WTC11 (cell line): ENCODE data around the gene HIP1. TPM values are rescaled to one million over a fixed set of nuclear protein-coding genes. Genes with fewer than 3 reads are reported as not detected.
"Not testable (repeated sequence)": the region's sequence is repeated elsewhere in the genome, so short reads cannot be mapped to it uniquely, and the experiment has no call there.

ENCODE experiments used
- ATAC-seq: fragments of 200-7000 bp; cut with Tn5 transposase; 2 replicates; pipeline ENCODE4 v1.10.0; 2021; ENCODE audit warnings: mild to moderate bottlenecking, moderate library complexity
- CTCF ChIA-PET: fragments of 300-600 bp; sonication (Branson Sonifier 250); formaldehyde crosslinking; loops from one replicate; lab custom pipeline; 2021; ENCODE audit warnings: antibody characterized with exemption; lab: Charles Lee
- POLR2A ChIA-PET: fragments of 350-600 bp; sonication (Branson Sonifier 250); formaldehyde crosslinking; loops from one replicate; lab custom pipeline; 2021; ENCODE audit warnings: antibody characterized with exemption; lab: Charles Lee
- DNase-seq: peaks from one replicate; pipeline ENCODE4 v3.0.0; 2021; ENCODE audit warnings: low spot score
- H3K27ac Mint-ChIP-seq: 2 replicates; pipeline ENCODE4 v1.8.0; 2021; ENCODE audit warnings: mixed read lengths
- H3K27me3 Mint-ChIP-seq: 2 replicates; pipeline ENCODE4 v1.8.0; 2021; ENCODE audit warnings: low read depth, mild to moderate bottlenecking, moderate library complexity, mixed read lengths
- H3K36me3 Mint-ChIP-seq: 2 replicates; pipeline ENCODE4 v1.8.0; 2021; ENCODE audit warnings: mixed read lengths
- H3K4me1 Mint-ChIP-seq: 2 replicates; pipeline ENCODE4 v1.8.0; 2022; ENCODE audit warnings: mixed read lengths
- H3K4me3 Mint-ChIP-seq: 2 replicates; pipeline ENCODE4 v1.8.0; 2021; ENCODE audit warnings: mild to moderate bottlenecking, moderate library complexity, mixed read lengths
- H3K9me3 Mint-ChIP-seq: 2 replicates; pipeline ENCODE4 v1.8.0; 2021; ENCODE audit warnings: mixed read lengths
- ATF3 ChIP-seq: sonication (generic); formaldehyde crosslinking; conservative IDR thresholded peaks from 2 replicates; pipeline ENCODE4 v1.8.1; 2022; ENCODE audit warnings: mild to moderate bottlenecking, missing genetic modification reagents
- CREB1 ChIP-seq: sonication (generic); formaldehyde crosslinking; IDR thresholded peaks from 2 replicates; pipeline ENCODE4 v1.8.0; 2023; ENCODE audit warnings: mild to moderate bottlenecking, missing genetic modification reagents
- E2F1 ChIP-seq: sonication (generic); formaldehyde crosslinking; IDR thresholded peaks from 2 replicates; pipeline ENCODE4 v1.8.0; 2022; ENCODE audit warnings: mild to moderate bottlenecking, missing genetic modification reagents
- E2F4 ChIP-seq: sonication (generic); formaldehyde crosslinking; IDR thresholded peaks from 2 replicates; pipeline ENCODE4 v1.8.1; 2022; ENCODE audit warnings: low read depth, mild to moderate bottlenecking, moderate library complexity, missing genetic modification reagents, borderline replicate concordance
- FOXP4 ChIP-seq: sonication (generic); formaldehyde crosslinking; IDR thresholded peaks from 2 replicates; pipeline ENCODE4 v1.8.0; 2022; ENCODE audit warnings: mild to moderate bottlenecking, missing genetic modification reagents
- GTF2I ChIP-seq: fragments of 250-450 bp; sonication (Bioruptor Pico); conservative IDR thresholded peaks from 2 replicates; pipeline ENCODE4 v1.4.0; 2021; ENCODE audit warnings: mild to moderate bottlenecking
- HMGXB4 ChIP-seq: sonication (generic); formaldehyde crosslinking; IDR thresholded peaks from 2 replicates; pipeline ENCODE4 v1.8.1; 2023; ENCODE audit warnings: mild to moderate bottlenecking, moderate library complexity, missing genetic modification reagents
- NFATC4 ChIP-seq: fragments of 250-450 bp; sonication (Bioruptor Pico); IDR thresholded peaks from 2 replicates; pipeline ENCODE4 v1.9.0; 2021; ENCODE audit warnings: mild to moderate bottlenecking
- NFYB ChIP-seq: sonication (generic); formaldehyde crosslinking; conservative IDR thresholded peaks from 2 replicates; pipeline ENCODE4 v1.8.0; 2022; ENCODE audit warnings: low read depth, missing genetic modification reagents
- NR1H2 ChIP-seq: sonication (generic); formaldehyde crosslinking; IDR thresholded peaks from 2 replicates; pipeline ENCODE4 v1.9.0; 2021; ENCODE audit warnings: mild to moderate bottlenecking, moderate library complexity, missing genetic modification reagents
- NR2C2 ChIP-seq: sonication (generic); formaldehyde crosslinking; IDR thresholded peaks from 2 replicates; pipeline ENCODE4 v1.8.0; 2022; ENCODE audit warnings: mild to moderate bottlenecking, missing genetic modification reagents
- PRDM15 ChIP-seq: sonication (generic); formaldehyde crosslinking; IDR thresholded peaks from 2 replicates; pipeline ENCODE4 v1.8.0; 2022; ENCODE audit warnings: missing genetic modification reagents
- RELA ChIP-seq: sonication (generic); formaldehyde crosslinking; IDR thresholded peaks from 2 replicates; pipeline ENCODE4 v1.8.1; 2022; ENCODE audit warnings: missing genetic modification reagents, mild to moderate bottlenecking, borderline replicate concordance
- SMAD3 ChIP-seq: sonication (generic); formaldehyde crosslinking; IDR thresholded peaks from 2 replicates; pipeline ENCODE4 v1.8.0; 2022; ENCODE audit warnings: missing genetic modification reagents, mild to moderate bottlenecking, borderline replicate concordance
- SP1 ChIP-seq: sonication (generic); formaldehyde crosslinking; conservative IDR thresholded peaks from 2 replicates; pipeline ENCODE4 v1.8.1; 2022; ENCODE audit warnings: missing genetic modification reagents
- TP53 ChIP-seq: sonication (generic); formaldehyde crosslinking; IDR thresholded peaks from 2 replicates; pipeline ENCODE4 v1.8.1; 2023; ENCODE audit warnings: mild to moderate bottlenecking, missing genetic modification reagents
- ZBTB43 ChIP-seq: sonication (generic); formaldehyde crosslinking; IDR thresholded peaks from 2 replicates; pipeline ENCODE4 v1.8.1; 2023; ENCODE audit warnings: mild to moderate bottlenecking, missing genetic modification reagents
- total RNA-seq: library from RNA; stranded (reverse); gene quantifications from 3 replicates; pipeline ENCODE4 v1.2.3, GENCODE V29; 2021

The HIP1 gene
- total RNA-seq, 1 experiment from 2014 or later, result 75.8 TPM

GRCh38 chr7:75686551-75686950 is 52.2 kb downstream of the HIP1 start:
- CTCF ChIA-PET, result no interaction called here
- no peak for ATAC-seq
- Mint-ChIP-seq H3K27me3 (no peaks in the 10 kb centered on the region), H3K36me3 (no peaks in the 10 kb centered on the region), H3K4me1 (peaks cover 6% of the 10 kb centered on the region; the same call in 1 of the 2 replicates), H3K4me3 (no peak overlapping the region), H3K27ac (no peak overlapping the region), H3K9me3 (no peaks in the 10 kb centered on the region)
- POLR2A ChIA-PET, result no interaction called here
- TF ChIP-seq NR1H2 (CRISPR knock-in tag) (no peak), NR2C2 (no peak), SMAD3 (CRISPR knock-in tag) (no peak), ATF3 (no peak), ZBTB43 (CRISPR knock-in tag) (no peak), E2F1 (CRISPR knock-in tag) (no peak), SP1 (CRISPR knock-in tag) (no peak), RELA (no peak), CREB1 (no peak), PRDM15 (CRISPR knock-in tag) (no peak), FOXP4 (CRISPR knock-in tag) (no peak), E2F4 (CRISPR knock-in tag) (no peak), GTF2I (CRISPR knock-in tag) (no peak), HMGXB4 (CRISPR knock-in tag) (no peak), TP53 (CRISPR knock-in tag) (no peak), NFYB (CRISPR knock-in tag) (no peak), NFATC4 (CRISPR knock-in tag) (no peak)
- no peak for DNase-seq

- H3K27ac Mint-ChIP-seq, H3K27me3 Mint-ChIP-seq, CTCF ChIA-PET, H3K4me3 Mint-ChIP-seq, DNase-seq, H3K4me1 Mint-ChIP-seq, H3K9me3 Mint-ChIP-seq, ATAC-seq, H3K36me3 Mint-ChIP-seq: not testable (repeated sequence)
- POLR2A ChIA-PET, result interaction anchor here (0.7 kb wide), 1 partner anchor 111 kb away, joined by 4 read pairs; no protein-coding TSS in a partner anchor
These were observed 56.7 kb downstream of the HIP1 start for GRCh38 chr7:75682052-75682451.
